Panc1 (cell line): ENCODE measurements around the gene ELFN2.

Experiments used
- CTCF ChIP-seq: fragments of 450-650 bp; IDR thresholded peaks from 2 replicates; pipeline ENCODE4 v1.5.1; 2017; ENCODE audit warnings: mild to moderate bottlenecking
- POLR2AphosphoS5 ChIP-seq: IDR thresholded peaks from 2 replicates; pipeline ENCODE4 v1.6.1; 2012; ENCODE audit warnings: mild to moderate bottlenecking, low read depth, low read length, moderate library complexity
- REST ChIP-seq, 2 experiments: IDR thresholded peaks; 2 replicates each; pipeline ENCODE4 v1.6.1; 2011 to 2012; ENCODE audit warnings: low read depth in 2 of 2, control low read depth in 1 of 2, low read length in 1 of 2, mild to moderate bottlenecking in 1 of 2, moderate library complexity in 1 of 2; ENCODE audit not compliant: insufficient read depth in 1 of 2
- SIN3A ChIP-seq: IDR thresholded peaks from 2 replicates; pipeline ENCODE4 v1.6.1; 2012; ENCODE audit warnings: low read depth, mild to moderate bottlenecking, low read length, moderate library complexity, borderline replicate concordance; ENCODE audit not compliant: insufficient read depth

- TF ChIP-seq CTCF (no peak), POLR2AphosphoS5 (no peak), REST (IDR thresholded peaks at IDR 0.05; ENCODE audit: insufficient read depth in 1 of 2, low read depth in 2 of 2, low read length in 1 of 2) (no peak), SIN3A (no peak)
Observed at GRCh38 chr22:37340331-37341262, 86.7 kb downstream of the ELFN2 start.
